Osteocyte (in vitro differentiated cells): ENCODE measurements around the gene SNX3. TPM values are rescaled to one million over a fixed set of nuclear protein-coding genes. Genes with fewer than 3 reads are reported as not detected.
"Not testable (repeated sequence)": the region's sequence is repeated elsewhere in the genome, so short reads cannot be mapped to it uniquely, and the experiment has no call there.

Source experiments
- DNase-seq: peaks from one replicate; pipeline ENCODE4 v3.0.0; 2021; ENCODE audit warnings: mixed read lengths; ENCODE audit not compliant: unreplicated experiment; ENCODE audit errors: extremely low spot score
- H3K27ac Mint-ChIP-seq: one replicate; pipeline ENCODE4 v1.8.0; 2021; ENCODE audit warnings: mild to moderate bottlenecking, mixed read lengths; ENCODE audit not compliant: unreplicated experiment
- H3K27me3 Mint-ChIP-seq: one replicate; pipeline ENCODE4 v1.8.0; 2021; ENCODE audit warnings: mixed read lengths; ENCODE audit not compliant: unreplicated experiment
- H3K36me3 Mint-ChIP-seq: one replicate; pipeline ENCODE4 v1.8.0; 2021; ENCODE audit warnings: mixed read lengths; ENCODE audit not compliant: unreplicated experiment
- H3K4me1 Mint-ChIP-seq: one replicate; pipeline ENCODE4 v1.8.0; 2021; ENCODE audit warnings: mixed read lengths; ENCODE audit not compliant: unreplicated experiment
- H3K4me3 Mint-ChIP-seq: one replicate; pipeline ENCODE4 v1.8.0; 2021; ENCODE audit warnings: mild to moderate bottlenecking, moderate library complexity, mixed read lengths; ENCODE audit not compliant: unreplicated experiment
- H3K9me3 Mint-ChIP-seq: one replicate; pipeline ENCODE4 v1.8.0; 2021; ENCODE audit warnings: mixed read lengths; ENCODE audit not compliant: unreplicated experiment
- total RNA-seq: library from RNA; stranded (reverse); gene quantifications from 2 replicates; pipeline ENCODE4 v1.2.1, GENCODE V29; 2021
- TF ChIP-seq, protein P1 (sequence below): fragments of 200-600 bp; sonication (generic); IDR thresholded peaks from 2 replicates; pipeline ENCODE4 v1.5.0; 2021; ENCODE audit warnings: antibody characterized with exemption, mild to moderate bottlenecking, moderate library complexity

SNX3 gene
- total RNA-seq, 1 donor from 2014 or later: 171 TPM

DNA sequence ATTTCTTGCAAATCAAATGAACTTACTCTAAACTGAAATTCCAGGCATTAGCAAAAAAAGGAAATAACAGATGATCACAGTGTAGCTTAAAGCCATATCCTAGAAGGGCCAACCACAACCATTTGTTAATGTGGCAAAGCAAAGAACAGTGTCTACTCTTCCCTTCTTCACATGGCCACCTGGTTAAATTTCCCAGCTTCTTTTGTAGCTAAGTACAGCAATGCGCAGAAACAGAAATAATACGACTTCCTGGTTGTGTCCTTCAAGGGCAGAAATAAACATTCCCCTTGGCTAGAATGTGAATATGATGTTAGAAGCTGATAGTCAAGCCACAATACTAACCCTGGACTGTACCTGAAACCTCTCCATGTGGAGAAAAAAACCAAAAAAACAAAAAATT, 9.6 kb downstream of the SNX3 start:
- no peak overlapping the region for H3K4me3 Mint-ChIP-seq
- H3K9me3 Mint-ChIP-seq: no peaks in the 10 kb centered on the region
- no peaks in the 10 kb centered on the region for H3K27me3 Mint-ChIP-seq
- DNase-seq: no peak
- no peak overlapping the region for H3K27ac Mint-ChIP-seq
- TF ChIP-seq, protein P1, sequence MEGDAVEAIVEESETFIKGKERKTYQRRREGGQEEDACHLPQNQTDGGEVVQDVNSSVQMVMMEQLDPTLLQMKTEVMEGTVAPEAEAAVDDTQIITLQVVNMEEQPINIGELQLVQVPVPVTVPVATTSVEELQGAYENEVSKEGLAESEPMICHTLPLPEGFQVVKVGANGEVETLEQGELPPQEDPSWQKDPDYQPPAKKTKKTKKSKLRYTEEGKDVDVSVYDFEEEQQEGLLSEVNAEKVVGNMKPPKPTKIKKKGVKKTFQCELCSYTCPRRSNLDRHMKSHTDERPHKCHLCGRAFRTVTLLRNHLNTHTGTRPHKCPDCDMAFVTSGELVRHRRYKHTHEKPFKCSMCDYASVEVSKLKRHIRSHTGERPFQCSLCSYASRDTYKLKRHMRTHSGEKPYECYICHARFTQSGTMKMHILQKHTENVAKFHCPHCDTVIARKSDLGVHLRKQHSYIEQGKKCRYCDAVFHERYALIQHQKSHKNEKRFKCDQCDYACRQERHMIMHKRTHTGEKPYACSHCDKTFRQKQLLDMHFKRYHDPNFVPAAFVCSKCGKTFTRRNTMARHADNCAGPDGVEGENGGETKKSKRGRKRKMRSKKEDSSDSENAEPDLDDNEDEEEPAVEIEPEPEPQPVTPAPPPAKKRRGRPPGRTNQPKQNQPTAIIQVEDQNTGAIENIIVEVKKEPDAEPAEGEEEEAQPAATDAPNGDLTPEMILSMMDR: no peak
- peaks cover 8% of the 10 kb centered on the region for H3K4me1 Mint-ChIP-seq
- H3K36me3 Mint-ChIP-seq: peaks cover 12% of the 10 kb centered on the region

DNA sequence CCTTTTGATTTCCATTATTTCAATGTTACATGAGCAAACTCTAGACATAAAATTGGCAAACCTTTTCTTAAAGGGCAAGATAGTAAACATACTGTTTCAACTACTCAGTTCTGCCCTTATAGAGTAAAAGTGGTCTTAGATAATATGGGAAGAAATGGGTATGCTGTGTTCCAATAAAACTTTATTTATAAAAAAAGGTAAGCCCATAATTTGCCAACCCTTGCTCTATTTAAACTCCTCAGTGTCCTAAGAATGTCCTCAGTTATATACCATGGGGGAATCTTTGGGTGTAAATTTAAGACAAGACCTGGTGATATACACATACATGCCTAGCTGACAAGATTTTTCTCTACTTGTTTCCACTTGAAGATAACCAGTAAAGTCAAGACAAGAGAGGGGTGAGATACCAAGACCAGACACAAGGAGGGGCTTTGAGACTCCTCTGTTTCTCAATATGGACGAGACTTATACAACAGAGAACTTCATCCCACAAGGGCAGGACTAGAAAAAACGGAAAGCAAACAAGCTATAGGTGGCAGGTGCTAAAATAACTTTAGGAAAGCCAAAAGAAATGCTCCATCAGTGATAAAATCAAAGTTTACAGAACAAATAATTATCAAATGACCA, 10.5 kb downstream of the SNX3 start:
- no peak overlapping the region for H3K4me3 Mint-ChIP-seq
- no peaks in the 10 kb centered on the region for H3K9me3 Mint-ChIP-seq
- TF ChIP-seq, protein P1: peak; percentile 32
- H3K4me1 Mint-ChIP-seq: peaks cover 8% of the 10 kb centered on the region
- no peak for DNase-seq
- H3K27me3 Mint-ChIP-seq: no peaks in the 10 kb centered on the region
- H3K27ac Mint-ChIP-seq: no peak overlapping the region
- H3K36me3 Mint-ChIP-seq: peaks cover 16% of the 10 kb centered on the region

DNA sequence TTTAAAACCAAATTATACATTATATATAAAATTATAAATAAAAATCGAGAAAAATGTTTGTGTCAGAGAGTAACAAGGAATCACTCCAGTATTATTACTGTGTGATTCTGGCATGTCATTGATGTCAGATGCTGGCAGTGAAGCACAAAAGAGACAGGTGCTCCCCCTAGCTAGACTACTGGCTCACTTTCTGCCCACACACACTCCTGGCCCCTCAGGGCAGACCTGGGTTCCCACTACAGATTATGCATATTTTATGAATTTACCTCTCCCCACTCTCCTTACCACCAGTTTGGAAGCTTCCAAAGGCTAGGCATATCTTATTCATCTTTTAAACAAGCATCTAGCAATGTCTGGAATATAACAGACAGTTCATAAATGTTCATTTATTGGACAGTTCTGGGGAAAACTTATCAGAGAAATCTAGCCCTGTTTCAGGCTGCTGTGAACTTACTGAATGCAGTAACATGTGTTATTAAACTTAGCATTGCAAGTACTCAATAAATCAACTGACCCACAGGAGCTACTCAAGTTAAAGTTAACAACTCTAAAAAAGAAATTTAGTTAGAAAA, 12.8 kb downstream of the SNX3 start:
- peaks cover 4% of the 10 kb centered on the region for H3K4me1 Mint-ChIP-seq
- H3K27ac Mint-ChIP-seq: no peak overlapping the region
- H3K4me3 Mint-ChIP-seq: no peak overlapping the region
- no peaks in the 10 kb centered on the region for H3K27me3 Mint-ChIP-seq
- TF ChIP-seq, protein P1: no peak
- DNase-seq: no peak
- H3K9me3 Mint-ChIP-seq: no peaks in the 10 kb centered on the region
- H3K36me3 Mint-ChIP-seq: peaks cover 15% of the 10 kb centered on the region

DNA sequence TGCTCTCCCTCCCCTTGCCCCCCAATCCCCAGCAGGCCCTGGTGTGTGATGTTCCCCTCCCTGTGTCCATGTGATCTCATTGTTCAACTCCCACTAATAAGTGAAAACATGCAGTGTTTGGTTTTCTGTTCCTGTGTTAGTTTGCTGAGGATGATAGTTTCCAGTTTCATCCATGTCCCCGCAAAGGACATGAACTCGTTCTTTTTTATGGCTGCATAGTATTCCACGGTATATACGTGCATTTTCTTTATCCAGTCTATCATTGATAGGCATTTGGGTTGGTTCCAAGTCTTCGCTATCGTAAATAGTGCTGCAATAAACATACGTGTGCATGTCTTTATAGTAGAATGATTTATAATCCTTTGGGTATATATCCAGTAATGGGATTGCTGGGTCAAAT, 15.7 kb downstream of the SNX3 start:
- H3K4me1 Mint-ChIP-seq, H3K27ac Mint-ChIP-seq, H3K4me3 Mint-ChIP-seq, H3K27me3 Mint-ChIP-seq, DNase-seq: not testable (repeated sequence)
- Mint-ChIP-seq H3K9me3 (peaks cover 15% of the 10 kb centered on the region), H3K36me3 (peaks cover 28% of the 10 kb centered on the region)

DNA sequence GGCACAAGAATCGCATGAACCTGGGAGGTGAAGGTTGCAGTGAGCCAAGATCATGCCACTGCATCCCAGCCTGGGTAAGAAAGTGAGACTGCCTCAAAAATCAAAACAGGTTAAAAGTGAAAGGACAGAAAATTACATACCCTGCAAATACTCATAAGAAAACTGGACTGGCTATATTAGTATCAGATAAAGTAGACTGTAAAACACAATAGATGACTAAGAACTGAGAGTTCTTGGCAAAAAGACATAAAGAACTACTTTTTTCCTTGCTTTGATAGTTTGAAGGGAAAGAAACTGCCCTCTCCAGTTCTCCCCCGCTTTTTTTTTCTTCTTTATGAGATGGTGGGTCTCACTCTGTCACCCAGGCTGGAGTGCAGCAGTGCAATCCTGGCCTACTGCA, 17.0 kb downstream of the SNX3 start:
- no peaks in the 10 kb centered on the region for H3K4me1 Mint-ChIP-seq
- H3K9me3 Mint-ChIP-seq: peaks cover 15% of the 10 kb centered on the region
- TF ChIP-seq, protein P1: no peak
- H3K27ac Mint-ChIP-seq: no peak overlapping the region
- no peak for DNase-seq
- no peak overlapping the region for H3K4me3 Mint-ChIP-seq
- peaks cover 34% of the 10 kb centered on the region for H3K36me3 Mint-ChIP-seq
- no peaks in the 10 kb centered on the region for H3K27me3 Mint-ChIP-seq
